ENCODE measurements around the gene TBC1D4. TPM values are rescaled to one million over a fixed set of nuclear protein-coding genes. Genes with fewer than 3 reads are reported as not detected.

Gene TBC1D4
- total and polyA plus RNA-seq, 9 of the 15 experiments (the other 6 are each of a cell fraction or from before 2014, with no cell fraction given), result 2.8 to 12.3 (median 7.0) TPM

GRCh38 chr13:75482070-75482819, at the start of gene TBC1D4 (continued):
- TF ChIP-seq FOSL1 (tag; conservative IDR thresholded peaks at IDR 0.05) (no peak), FOXJ3 (CRISPR knock-in tag; IDR thresholded peaks at IDR 0.05) (no peak), ATF3 (IDR thresholded peaks at IDR 0.05) (no peak), ATF3 (CRISPR knock-in tag; conservative IDR thresholded peaks at IDR 0.05) (no peak), GTF2E2 (tag; IDR thresholded peaks at IDR 0.05) (no peak), MYNN (IDR thresholded peaks at IDR 0.05) (peak; percentile 66; the same call in 1 of the 2 replicates), MYNN (CRISPR knock-in tag; IDR thresholded peaks at IDR 0.05) (no peak), MTA2 (IDR thresholded peaks at IDR 0.05; ENCODE audit: low read depth) (no peak; the same call in 1 of the 2 replicates), ESRRA (IDR thresholded peaks at IDR 0.05; ENCODE audit: borderline replicate concordance, low read depth) (no peak), CCNT2 (IDR thresholded peaks at IDR 0.05; ENCODE audit: borderline replicate concordance, extremely low read depth, insufficient read length, low read depth, low read length) (no peak), ZNF41 (CRISPR knock-in tag; conservative IDR thresholded peaks at IDR 0.05) (no peak), MTA1 (IDR thresholded peaks at IDR 0.05; ENCODE audit: borderline replicate concordance) (peak; percentile 60; the same call in 1 of the 2 replicates), CTBP1 (IDR thresholded peaks at IDR 0.05; ENCODE audit: borderline replicate concordance) (peak; percentile 62; the same call in 1 of the 2 replicates), ARID1B (IDR thresholded peaks at IDR 0.05) (0 out of 2 replicates have a peak, but pooled peaks have one; percentile 18), RNF2 (IDR thresholded peaks at IDR 0.05) (no peak), PRMT5 (CRISPR knock-in tag; IDR thresholded peaks at IDR 0.05) (no peak), HNRNPLL (IDR thresholded peaks at IDR 0.05; ENCODE audit: low read depth, low read length, poor library complexity, severe bottlenecking) (no peak), MNT (conservative IDR thresholded peaks at IDR 0.05) (peak in 1 of 2 experiments; percentile 60; a peak in 1 of 4 replicates), L3MBTL2 (IDR thresholded peaks at IDR 0.05) (peak; percentile 31), ZBTB7A (IDR thresholded peaks at IDR 0.05; ENCODE audit: borderline replicate concordance, control insufficient read depth, low read depth, low read length) (peak; percentile 60; the same call in 1 of the 2 replicates), SMARCA4 (IDR thresholded peaks at IDR 0.05) (no peak)
- TF ChIP-seq, protein P1, sequence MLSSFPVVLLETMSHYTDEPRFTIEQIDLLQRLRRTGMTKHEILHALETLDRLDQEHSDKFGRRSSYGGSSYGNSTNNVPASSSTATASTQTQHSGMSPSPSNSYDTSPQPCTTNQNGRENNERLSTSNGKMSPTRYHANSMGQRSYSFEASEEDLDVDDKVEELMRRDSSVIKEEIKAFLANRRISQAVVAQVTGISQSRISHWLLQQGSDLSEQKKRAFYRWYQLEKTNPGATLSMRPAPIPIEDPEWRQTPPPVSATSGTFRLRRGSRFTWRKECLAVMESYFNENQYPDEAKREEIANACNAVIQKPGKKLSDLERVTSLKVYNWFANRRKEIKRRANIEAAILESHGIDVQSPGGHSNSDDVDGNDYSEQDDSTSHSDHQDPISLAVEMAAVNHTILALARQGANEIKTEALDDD (IDR thresholded peaks at IDR 0.05), result no peak
- TF ChIP-seq, protein P2, sequence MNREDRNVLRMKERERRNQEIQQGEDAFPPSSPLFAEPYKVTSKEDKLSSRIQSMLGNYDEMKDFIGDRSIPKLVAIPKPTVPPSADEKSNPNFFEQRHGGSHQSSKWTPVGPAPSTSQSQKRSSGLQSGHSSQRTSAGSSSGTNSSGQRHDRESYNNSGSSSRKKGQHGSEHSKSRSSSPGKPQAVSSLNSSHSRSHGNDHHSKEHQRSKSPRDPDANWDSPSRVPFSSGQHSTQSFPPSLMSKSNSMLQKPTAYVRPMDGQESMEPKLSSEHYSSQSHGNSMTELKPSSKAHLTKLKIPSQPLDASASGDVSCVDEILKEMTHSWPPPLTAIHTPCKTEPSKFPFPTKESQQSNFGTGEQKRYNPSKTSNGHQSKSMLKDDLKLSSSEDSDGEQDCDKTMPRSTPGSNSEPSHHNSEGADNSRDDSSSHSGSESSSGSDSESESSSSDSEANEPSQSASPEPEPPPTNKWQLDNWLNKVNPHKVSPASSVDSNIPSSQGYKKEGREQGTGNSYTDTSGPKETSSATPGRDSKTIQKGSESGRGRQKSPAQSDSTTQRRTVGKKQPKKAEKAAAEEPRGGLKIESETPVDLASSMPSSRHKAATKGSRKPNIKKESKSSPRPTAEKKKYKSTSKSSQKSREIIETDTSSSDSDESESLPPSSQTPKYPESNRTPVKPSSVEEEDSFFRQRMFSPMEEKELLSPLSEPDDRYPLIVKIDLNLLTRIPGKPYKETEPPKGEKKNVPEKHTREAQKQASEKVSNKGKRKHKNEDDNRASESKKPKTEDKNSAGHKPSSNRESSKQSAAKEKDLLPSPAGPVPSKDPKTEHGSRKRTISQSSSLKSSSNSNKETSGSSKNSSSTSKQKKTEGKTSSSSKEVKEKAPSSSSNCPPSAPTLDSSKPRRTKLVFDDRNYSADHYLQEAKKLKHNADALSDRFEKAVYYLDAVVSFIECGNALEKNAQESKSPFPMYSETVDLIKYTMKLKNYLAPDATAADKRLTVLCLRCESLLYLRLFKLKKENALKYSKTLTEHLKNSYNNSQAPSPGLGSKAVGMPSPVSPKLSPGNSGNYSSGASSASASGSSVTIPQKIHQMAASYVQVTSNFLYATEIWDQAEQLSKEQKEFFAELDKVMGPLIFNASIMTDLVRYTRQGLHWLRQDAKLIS (CRISPR knock-in tag; IDR thresholded peaks at IDR 0.05), result no peak

Data from K562 (cell line).